ENCODE data around the gene INPP4B.

- no peak for TF ChIP-seq CTCF (IDR thresholded peaks at IDR 0.05)
- peak in 1 of 4 donors; percentile 44 for TF ChIP-seq EP300 (IDR thresholded peaks at IDR 0.05)
- peak in 2 of 4 donors; percentile 39 to 58 for TF ChIP-seq POLR2AphosphoS5 (IDR thresholded peaks at IDR 0.05)
Measured at GRCh38 chr4:142379277-142380051, 466.6 kb downstream of the INPP4B start.
